ENCODE data around the gene MKLN1. TPM values are rescaled to one million over a fixed set of nuclear protein-coding genes. Genes with fewer than 3 reads are reported as not detected.
"Not testable (repeated sequence)": the region's sequence is repeated elsewhere in the genome, so short reads cannot be mapped to it uniquely, and the experiment has no call there.

Gene MKLN1
- total RNA-seq, 2 experiments from 2014 or later = 35.5 to 41.4 TPM

- ATAC-seq = peak; percentile 91
- Mint-ChIP-seq H3K36me3 (no peaks in the 10 kb centered on the region), H3K27me3 (peaks cover 7% of the 10 kb centered on the region), H3K27ac (peak overlapping the region; percentile 22), H3K9me3 (ENCODE audit: low read depth) (no peaks in the 10 kb centered on the region), H3K4me3 (no peak overlapping the region), H3K4me1 (peaks cover 29% of the 10 kb centered on the region)
- CTCF ChIA-PET = interaction anchor here (1.1 to 4.9 kb wide), 10 partner anchors 13 to 526 kb away, joined by 3 to 39 read pairs (median 4); no protein-coding TSS in a partner anchor
- DNase-seq = peak; percentile 88
Observed at GRCh38 chr7:131507592-131508331, 180.1 kb downstream of the MKLN1 start.

GRCh38 chr7:131508754-131509486 is 181.2 kb downstream of the MKLN1 start:
- Mint-ChIP-seq H3K27ac (no peak overlapping the region), H3K9me3 (ENCODE audit: low read depth) (no peaks in the 10 kb centered on the region)

GRCh38 chr7:131509781-131510180 is 182.1 kb downstream of the MKLN1 start:
- Mint-ChIP-seq H3K9me3 (ENCODE audit: low read depth) (no peaks in the 10 kb centered on the region), H3K27ac (no peak overlapping the region), H3K27me3 (peaks cover 7% of the 10 kb centered on the region), H3K36me3 (no peaks in the 10 kb centered on the region), H3K4me1 (peaks cover 34% of the 10 kb centered on the region), H3K4me3 (no peak overlapping the region)
- CTCF ChIA-PET = interaction anchor here (0.7 to 4.9 kb wide), 9 partner anchors 8 to 528 kb away, joined by 3 to 39 read pairs (median 4); no protein-coding TSS in a partner anchor
- ATAC-seq = no peak
- DNase-seq = no peak

More at GRCh38 chr7:131508754-131509486, 181.2 kb downstream of the MKLN1 start:
- peaks cover 7% of the 10 kb centered on the region for H3K27me3 Mint-ChIP-seq
- no peak for ATAC-seq
- H3K4me1 Mint-ChIP-seq = peaks cover 35% of the 10 kb centered on the region
- no peaks in the 10 kb centered on the region for H3K36me3 Mint-ChIP-seq
- H3K4me3 Mint-ChIP-seq = no peak overlapping the region
- CTCF ChIA-PET = interaction anchor here (0.6 to 4.9 kb wide), 13 partner anchors 12 to 527 kb away, joined by 3 to 39 read pairs (median 3); no protein-coding TSS in a partner anchor
- no peak for DNase-seq

- Mint-ChIP-seq H3K27me3 (peaks cover 9% of the 10 kb centered on the region), H3K27ac (no peak overlapping the region), H3K9me3 (ENCODE audit: low read depth) (no peaks in the 10 kb centered on the region), H3K36me3 (no peaks in the 10 kb centered on the region), H3K4me1 (peaks cover 32% of the 10 kb centered on the region), H3K4me3 (no peak overlapping the region)
- DNase-seq (no peak), ATAC-seq (no peak)
- CTCF ChIA-PET = interaction anchor here (1.0 to 5.2 kb wide), 6 partner anchors 9 to 529 kb away, joined by 3 to 45 read pairs (median 16); no protein-coding TSS in a partner anchor
Observed at GRCh38 chr7:131511071-131511470, 183.4 kb downstream of the MKLN1 start.

- peaks cover 9% of the 10 kb centered on the region for H3K27me3 Mint-ChIP-seq
- H3K4me3 Mint-ChIP-seq = no peak overlapping the region
- peaks cover 32% of the 10 kb centered on the region for H3K4me1 Mint-ChIP-seq
- H3K9me3 Mint-ChIP-seq (ENCODE audit: low read depth) = no peaks in the 10 kb centered on the region
- no peaks in the 10 kb centered on the region for H3K36me3 Mint-ChIP-seq
- H3K27ac Mint-ChIP-seq = no peak overlapping the region
- CTCF ChIA-PET = interaction anchor here (0.6 to 5.2 kb wide), 7 partner anchors 10 to 852 kb away, joined by 3 to 45 read pairs (median 3); no protein-coding TSS in a partner anchor
- DNase-seq (no peak), ATAC-seq (no peak)
Observed at GRCh38 chr7:131511774-131512535, 184.3 kb downstream of the MKLN1 start.

- H3K27me3 Mint-ChIP-seq = peaks cover 6% of the 10 kb centered on the region
- no peaks in the 10 kb centered on the region for H3K36me3 Mint-ChIP-seq
- DNase-seq = peak; percentile 87
- ATAC-seq = peak; percentile 98
- peaks cover 24% of the 10 kb centered on the region for H3K4me1 Mint-ChIP-seq
- peak overlapping the region; percentile 5 for H3K27ac Mint-ChIP-seq
- no peaks in the 10 kb centered on the region for H3K9me3 Mint-ChIP-seq (ENCODE audit: low read depth)
- CTCF ChIA-PET = interaction anchor here (0.9 to 5.2 kb wide), 9 partner anchors 8 to 642 kb away, joined by 3 to 45 read pairs (median 4); no protein-coding TSS in a partner anchor
- H3K4me3 Mint-ChIP-seq = no peak overlapping the region
Observed at GRCh38 chr7:131513245-131514061, 185.8 kb downstream of the MKLN1 start.

- ATAC-seq; H3K9me3 Mint-ChIP-seq (ENCODE audit: low read depth); DNase-seq; H3K36me3 Mint-ChIP-seq; H3K27ac Mint-ChIP-seq; H3K4me3 Mint-ChIP-seq; H3K27me3 Mint-ChIP-seq: not testable (repeated sequence)
- H3K4me1 Mint-ChIP-seq = peaks cover 24% of the 10 kb centered on the region
- CTCF ChIA-PET = interaction anchor here (0.9 to 5.2 kb wide), 5 partner anchors 14 to 139 kb away, joined by 3 to 45 read pairs (median 5); no protein-coding TSS in a partner anchor
Observed at GRCh38 chr7:131515471-131515870, 187.8 kb downstream of the MKLN1 start.

- no peaks in the 10 kb centered on the region for H3K9me3 Mint-ChIP-seq (ENCODE audit: low read depth)
- H3K36me3 Mint-ChIP-seq = no peaks in the 10 kb centered on the region
- H3K27me3 Mint-ChIP-seq = peaks cover 2% of the 10 kb centered on the region
- peaks cover 17% of the 10 kb centered on the region for H3K4me1 Mint-ChIP-seq
- ATAC-seq (no peak), DNase-seq (no peak)
- H3K27ac Mint-ChIP-seq = no peak overlapping the region
- no peak overlapping the region for H3K4me3 Mint-ChIP-seq
- CTCF ChIA-PET = no interaction called here
Observed at GRCh38 chr7:131517218-131517923, 189.7 kb downstream of the MKLN1 start.

GRCh38 chr7:131518626-131519025 is 190.9 kb downstream of the MKLN1 start:
- peaks cover 2% of the 10 kb centered on the region for H3K36me3 Mint-ChIP-seq
- no peak overlapping the region for H3K27ac Mint-ChIP-seq
- CTCF ChIA-PET = no interaction called here
- ATAC-seq (no peak), DNase-seq (no peak)
- no peak overlapping the region for H3K4me3 Mint-ChIP-seq
- H3K9me3 Mint-ChIP-seq (ENCODE audit: low read depth) = no peaks in the 10 kb centered on the region
- H3K4me1 Mint-ChIP-seq = peaks cover 16% of the 10 kb centered on the region
- peaks cover 2% of the 10 kb centered on the region for H3K27me3 Mint-ChIP-seq

GRCh38 chr7:131521651-131522163 is 194.0 kb downstream of the MKLN1 start:
- Mint-ChIP-seq H3K4me1 (peaks cover 17% of the 10 kb centered on the region), H3K27ac (peak overlapping the region; percentile 92), H3K36me3 (peaks cover 2% of the 10 kb centered on the region), H3K27me3 (peaks cover 3% of the 10 kb centered on the region), H3K4me3 (peak overlapping the region; percentile 17), H3K9me3 (ENCODE audit: low read depth) (no peaks in the 10 kb centered on the region)
- DNase-seq (no peak), ATAC-seq (no peak)
- CTCF ChIA-PET = interaction anchor here (2.0 to 3.7 kb wide), 4 partner anchors 9 to 133 kb away, joined by 7 to 27 read pairs (median 11); no protein-coding TSS in a partner anchor

GRCh38 chr7:131522325-131522930 is 194.8 kb downstream of the MKLN1 start:
- H3K9me3 Mint-ChIP-seq (ENCODE audit: low read depth) = no peaks in the 10 kb centered on the region
- peak; percentile 97 for ATAC-seq
- H3K27me3 Mint-ChIP-seq = peaks cover 3% of the 10 kb centered on the region
- H3K36me3 Mint-ChIP-seq = peaks cover 2% of the 10 kb centered on the region
- peaks cover 23% of the 10 kb centered on the region for H3K4me1 Mint-ChIP-seq
- peak overlapping the region; percentile 92 for H3K27ac Mint-ChIP-seq
- CTCF ChIA-PET = interaction anchor here (1.1 to 3.7 kb wide), 6 partner anchors 9 to 417 kb away, joined by 3 to 27 read pairs (median 8); no protein-coding TSS in a partner anchor
- DNase-seq = no peak
- peak overlapping the region; percentile 70 for H3K4me3 Mint-ChIP-seq

All from activated CD8-positive, alpha-beta memory T cell treated with anti-CD3 and anti-CD28 coated beads, Interleukin-2, amount 10 ng/mL, durations not matched to agents 7 days and 5 days (primary cell).